Trophoblast cell (in vitro differentiated cells and primary cell): Measurements from ENCODE around the gene KRT39.

Experiments used
- DNase-seq, 2 donors: peaks; one replicate each; pipeline ENCODE4 v3.0.0-alpha.2; 2016
- H2AFZ ChIP-seq: 2 replicates; pipeline ENCODE4 v1.6.1; 2013; ENCODE audit warnings: low read length, moderate library complexity, mild to moderate bottlenecking; ENCODE audit not compliant: insufficient read depth, poor library complexity
- H2AK5ac ChIP-seq: 2 replicates; pipeline ENCODE4 v1.6.1; 2013; ENCODE audit warnings: mild to moderate bottlenecking, low read length
- H2BK120ac ChIP-seq: 2 replicates; pipeline ENCODE4 v1.6.1; 2013; ENCODE audit warnings: low read length, mild to moderate bottlenecking, moderate library complexity; ENCODE audit not compliant: insufficient read depth, poor library complexity
- H2BK12ac ChIP-seq: 2 replicates; pipeline ENCODE4 v1.6.1; 2013; ENCODE audit warnings: mild to moderate bottlenecking, low read length, moderate library complexity
- H2BK5ac ChIP-seq: 2 replicates; pipeline ENCODE4 v1.6.1; 2013; ENCODE audit warnings: low read length, low read depth, moderate library complexity, mild to moderate bottlenecking; ENCODE audit not compliant: poor library complexity
- H3K14ac ChIP-seq: 2 replicates; pipeline ENCODE4 v1.6.1; 2013; ENCODE audit warnings: mild to moderate bottlenecking, low read length
- H3K18ac ChIP-seq: 2 replicates; pipeline ENCODE4 v1.6.1; 2013; ENCODE audit warnings: mild to moderate bottlenecking, low read length
- H3K23ac ChIP-seq: 2 replicates; pipeline ENCODE4 v1.6.1; 2013; ENCODE audit warnings: low read length
- H3K27ac ChIP-seq: 2 replicates; pipeline ENCODE4 v1.5.1; 2013; ENCODE audit warnings: low read depth, mild to moderate bottlenecking, inconsistent platforms, low read length, moderate library complexity
- H3K27me3 ChIP-seq: 2 replicates; pipeline ENCODE4 v1.6.1; 2013; ENCODE audit warnings: inconsistent platforms, mild to moderate bottlenecking, low read length, moderate library complexity; ENCODE audit not compliant: insufficient read depth
- H3K36me3 ChIP-seq, 2 experiments: 1 replicate in 1 of 2; 2 replicates in 1 of 2; pipeline ENCODE4 v1.6.1; 2013; ENCODE audit warnings: low read length in 2 of 2, mild to moderate bottlenecking in 2 of 2, moderate library complexity in 1 of 2; ENCODE audit not compliant: insufficient read depth in 2 of 2, control insufficient read depth in 1 of 2
- H3K4ac ChIP-seq: 2 replicates; pipeline ENCODE4 v1.6.1; 2013; ENCODE audit warnings: low read depth, mild to moderate bottlenecking, low read length, moderate library complexity
- H3K4me1 ChIP-seq, 2 experiments: 1 replicate in 1 of 2; 2 replicates in 1 of 2; pipeline ENCODE4 v1.6.1; 2013; ENCODE audit warnings: low read length in 2 of 2, mild to moderate bottlenecking in 2 of 2, moderate library complexity in 1 of 2; ENCODE audit not compliant: insufficient read depth in 2 of 2, control insufficient read depth in 1 of 2
- H3K4me2 ChIP-seq: 2 replicates; pipeline ENCODE4 v1.6.1; 2013; ENCODE audit warnings: inconsistent platforms, mild to moderate bottlenecking, low read length, moderate library complexity
- H3K4me3 ChIP-seq: 2 replicates; pipeline ENCODE4 v1.5.1; 2013; ENCODE audit warnings: mild to moderate bottlenecking, low read depth, low read length, inconsistent platforms
- H3K79me1 ChIP-seq: one replicate; pipeline ENCODE4 v1.6.1; 2013; ENCODE audit warnings: low read length
- H3K79me2 ChIP-seq: 2 replicates; pipeline ENCODE4 v1.6.1; 2013; ENCODE audit warnings: low read length, mild to moderate bottlenecking; ENCODE audit not compliant: control insufficient read depth, insufficient read depth, poor library complexity
- H3K9ac ChIP-seq: 2 replicates; pipeline ENCODE4 v1.6.1; 2013; ENCODE audit warnings: mild to moderate bottlenecking, low read length
- H3K9me3 ChIP-seq: 2 replicates; pipeline ENCODE4 v1.6.1; 2013; ENCODE audit warnings: low read depth, mild to moderate bottlenecking, control low read depth, inconsistent platforms, low read length; ENCODE audit not compliant: insufficient read depth
- H4K12ac ChIP-seq: 2 replicates; pipeline ENCODE4 v1.6.1; 2013; ENCODE audit warnings: low read depth, mild to moderate bottlenecking, low read length, moderate library complexity
- H4K8ac ChIP-seq: 2 replicates; pipeline ENCODE4 v1.6.1; 2013; ENCODE audit warnings: low read depth, mild to moderate bottlenecking, low read length, moderate library complexity
- H4K91ac ChIP-seq: one replicate; pipeline ENCODE4 v1.6.1; 2013; ENCODE audit warnings: low read depth, mild to moderate bottlenecking, low read length, moderate library complexity
- WGBS: extraction: QIAGEN DNeasy Blood & Tissue Kit; methylation state at CpG from one replicate; pipeline ENCODE4 v1.1.7; 2013; ENCODE audit warnings: missing lambda C conversion rate; ENCODE audit not compliant: insufficient read length, insufficient coverage; ENCODE audit errors: extremely low coverage; 5-methylcytosine and 5-hydroxymethylcytosine counted together

Gene KRT39

DNA sequence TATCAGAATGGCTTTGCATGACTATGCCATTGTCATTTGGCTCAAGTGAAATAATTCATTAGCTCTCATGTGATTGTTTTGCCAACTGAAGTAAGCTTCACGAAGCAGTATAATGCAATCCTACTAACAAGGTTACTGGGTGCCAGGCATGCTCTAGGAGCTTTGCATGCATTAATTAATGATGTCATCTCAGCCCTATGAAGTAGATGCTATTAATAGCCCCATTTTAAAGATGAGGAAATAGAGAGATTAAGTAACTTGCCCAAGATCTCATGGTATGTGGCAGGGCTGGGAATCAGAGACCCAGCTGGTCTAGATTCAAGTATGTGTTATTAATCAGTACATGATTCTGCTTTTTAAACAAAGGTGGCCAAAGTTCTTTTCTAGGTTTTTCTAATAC lies 14.1 kb downstream of the KRT39 start:
- no peak overlapping the region for H3K23ac ChIP-seq
- no peak overlapping the region for H2AK5ac ChIP-seq
- H2BK5ac ChIP-seq, result no peak overlapping the region
- H3K79me1 ChIP-seq, result peaks cover 4% of the 10 kb centered on the region
- no peak overlapping the region for H3K4ac ChIP-seq
- H3K4me1 ChIP-seq, result peaks cover 3 to 5% of the 10 kb centered on the region in 2 experiments
- WGBS, result no CpG with 5 or more reads among the region's 1 CpG
- H3K9me3 ChIP-seq, result no peaks in the 10 kb centered on the region
- no peak overlapping the region for H3K18ac ChIP-seq
- no peak overlapping the region for H2BK120ac ChIP-seq
- H3K27me3 ChIP-seq, result no peaks in the 10 kb centered on the region
- H3K9ac ChIP-seq, result no peak overlapping the region
- no peak overlapping the region for H3K27ac ChIP-seq
- no peak overlapping the region for H2AFZ ChIP-seq
- no peak overlapping the region for H3K4me2 ChIP-seq
- H2BK12ac ChIP-seq, result no peak overlapping the region
- H4K91ac ChIP-seq, result no peak overlapping the region
- H3K4me3 ChIP-seq, result no peak overlapping the region
- no peaks in the 10 kb centered on the region for H3K36me3 ChIP-seq
- no peak overlapping the region for H4K12ac ChIP-seq
- no peak overlapping the region for H3K14ac ChIP-seq
- no peak overlapping the region for H4K8ac ChIP-seq
- no peaks in the 10 kb centered on the region for H3K79me2 ChIP-seq
- peak; percentile 33 to 86 for DNase-seq

DNA sequence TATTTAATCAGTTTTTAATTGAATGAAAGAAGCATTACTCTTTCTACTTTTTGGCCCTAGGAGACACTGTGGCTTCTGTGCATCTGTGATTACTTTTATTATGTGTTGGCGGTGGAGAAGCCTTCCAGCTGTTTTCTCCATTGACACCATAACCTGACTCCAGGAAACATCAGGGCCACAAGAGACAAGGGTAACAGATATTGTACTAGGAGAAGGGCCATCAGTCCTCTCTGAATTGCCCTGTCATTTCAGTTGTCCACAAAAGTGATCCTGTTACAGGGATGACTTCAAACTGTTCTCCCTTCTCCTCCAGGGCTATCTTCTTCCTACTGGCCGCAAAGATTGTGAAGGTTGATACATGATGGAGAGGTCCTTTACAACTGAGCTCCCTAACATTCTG lies 14.6 kb downstream of the KRT39 start:
- no peak for DNase-seq

DNA sequence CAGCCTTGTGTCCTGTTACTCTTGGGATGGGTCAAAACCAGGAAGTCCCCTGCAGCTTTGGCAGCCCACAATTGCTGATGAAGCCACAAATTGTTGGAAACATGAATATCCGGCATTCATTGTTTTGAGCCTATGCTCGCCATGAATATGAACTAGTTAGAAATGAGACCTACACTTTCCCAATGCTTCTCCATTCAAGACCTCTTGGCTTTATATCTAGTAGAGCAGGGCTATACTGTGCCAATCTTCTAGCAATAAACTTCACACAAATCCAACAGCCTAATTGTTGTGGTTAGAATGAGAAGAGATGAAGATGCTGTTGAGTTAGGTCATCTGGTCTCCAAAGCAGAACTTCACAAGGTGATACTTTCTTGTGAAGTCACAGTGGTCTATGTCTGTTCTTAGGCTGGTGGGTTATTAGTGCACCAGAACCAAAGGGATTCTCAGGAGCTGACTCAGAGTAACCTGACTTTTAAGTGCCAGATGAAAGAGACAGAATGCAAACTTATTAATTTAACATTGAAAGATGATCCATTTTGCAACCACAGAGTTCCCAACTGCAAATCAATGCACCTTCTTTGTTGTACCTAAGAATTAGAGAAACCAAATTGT lies 15.6 kb downstream of the KRT39 start:
- Histone ChIP-seq H2BK5ac (no peak overlapping the region), H3K14ac (no peak overlapping the region), H3K4me3 (no peak overlapping the region), H4K8ac (no peak overlapping the region), H3K4ac (no peak overlapping the region), H3K23ac (no peak overlapping the region), H3K4me2 (no peak overlapping the region), H4K91ac (no peak overlapping the region), H3K79me2 (no peaks in the 10 kb centered on the region), H4K12ac (no peak overlapping the region), H3K4me1 (no peaks in the 10 kb centered on the region), H3K9ac (no peak overlapping the region), H3K18ac (no peak overlapping the region), H3K36me3 (no peaks in the 10 kb centered on the region), H3K27me3 (no peaks in the 10 kb centered on the region), H2AK5ac (no peak overlapping the region), H2BK12ac (no peak overlapping the region), H2BK120ac (no peak overlapping the region), H3K27ac (no peak overlapping the region), H2AFZ (no peak overlapping the region), H3K9me3 (no peaks in the 10 kb centered on the region), H3K79me1 (peaks cover 3% of the 10 kb centered on the region)
- no peak for DNase-seq
- no CpG with 5 or more reads among the region's 2 CpGs for WGBS

More for the DNA sequence above, 14.6 kb downstream of the KRT39 start:
- Histone ChIP-seq H3K4me3 (no peak overlapping the region), H3K36me3 (no peaks in the 10 kb centered on the region), H3K79me2 (no peaks in the 10 kb centered on the region), H2AFZ (no peak overlapping the region), H4K91ac (no peak overlapping the region), H3K27ac (no peak overlapping the region), H3K9ac (no peak overlapping the region), H4K8ac (no peak overlapping the region), H3K4me2 (no peak overlapping the region), H2AK5ac (no peak overlapping the region), H3K4me1 (peaks cover 3 to 5% of the 10 kb centered on the region in 2 experiments), H2BK12ac (no peak overlapping the region), H3K4ac (no peak overlapping the region), H3K23ac (no peak overlapping the region), H3K9me3 (no peaks in the 10 kb centered on the region), H3K14ac (no peak overlapping the region), H3K79me1 (peaks cover 4% of the 10 kb centered on the region), H3K18ac (no peak overlapping the region), H2BK120ac (no peak overlapping the region), H4K12ac (no peak overlapping the region), H2BK5ac (no peak overlapping the region), H3K27me3 (no peaks in the 10 kb centered on the region)
- no CpG with 5 or more reads among the region's 2 CpGs for WGBS

DNA sequence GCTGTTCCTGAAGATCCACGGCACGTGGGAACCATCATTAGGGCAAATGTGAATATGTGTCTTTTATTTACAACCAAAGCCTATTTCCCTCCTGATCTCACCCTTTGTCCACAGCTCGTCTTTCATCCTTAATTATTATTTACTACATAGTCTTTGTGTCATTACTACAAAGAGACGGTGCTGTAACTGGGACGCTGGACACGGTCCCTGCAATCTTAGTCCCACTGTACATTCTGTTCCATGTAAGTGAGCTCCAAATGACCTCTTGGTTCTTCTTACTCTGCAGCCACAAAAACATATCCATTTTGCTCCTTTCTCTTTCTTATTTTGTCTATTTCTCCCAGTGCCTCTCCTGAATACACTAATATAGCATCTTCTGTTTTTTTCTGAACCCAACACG lies 16.6 kb downstream of the KRT39 start:
- H3K23ac ChIP-seq, result no peak overlapping the region
- H3K14ac ChIP-seq, result no peak overlapping the region
- no peak for DNase-seq
- H2BK120ac ChIP-seq, result no peak overlapping the region
- H3K4me2 ChIP-seq, result no peak overlapping the region
- H2BK5ac ChIP-seq, result no peak overlapping the region
- H4K8ac ChIP-seq, result no peak overlapping the region
- H3K36me3 ChIP-seq, result no peaks in the 10 kb centered on the region
- no peaks in the 10 kb centered on the region for H3K27me3 ChIP-seq
- H4K12ac ChIP-seq, result no peak overlapping the region
- H3K4me1 ChIP-seq, result no peaks in the 10 kb centered on the region
- H2BK12ac ChIP-seq, result no peak overlapping the region
- H2AK5ac ChIP-seq, result no peak overlapping the region
- H3K9ac ChIP-seq, result no peak overlapping the region
- no peak overlapping the region for H4K91ac ChIP-seq
- WGBS, result no CpG with 5 or more reads among the region's 7 CpGs
- no peak overlapping the region for H2AFZ ChIP-seq
- H3K9me3 ChIP-seq, result no peaks in the 10 kb centered on the region
- H3K79me2 ChIP-seq, result no peaks in the 10 kb centered on the region
- H3K4ac ChIP-seq, result no peak overlapping the region
- no peak overlapping the region for H3K18ac ChIP-seq
- no peak overlapping the region for H3K4me3 ChIP-seq
- H3K79me1 ChIP-seq, result no peaks in the 10 kb centered on the region
- H3K27ac ChIP-seq, result no peak overlapping the region
